HG03196 (cell line): ENCODE measurements around the gene GAK.

Source experiments
- ATAC-seq: cut with Tn5 transposase; IDR thresholded peaks from one replicate; pipeline ENCODE4 v1.9.1; 2021; ENCODE audit not compliant: unreplicated experiment

GAK gene

GRCh38 chr4:874971-875817 lies 56.9 kb downstream of the GAK start:
- no peak for ATAC-seq

- ATAC-seq: no peak
Observed at GRCh38 chr4:874056-874455, 58.1 kb downstream of the GAK start.

- ATAC-seq: no peak
Observed at GRCh38 chr4:872241-872981, 59.7 kb downstream of the GAK start.

- no peak for ATAC-seq
Observed at GRCh38 chr4:871484-871883, 60.6 kb downstream of the GAK start.

GRCh38 chr4:870951-871350 lies 61.2 kb downstream of the GAK start:
- ATAC-seq: no peak

- no peak for ATAC-seq
Observed at GRCh38 chr4:869776-870175, 62.3 kb downstream of the GAK start.

- ATAC-seq: no peak
Observed at GRCh38 chr4:868421-868820, 63.7 kb downstream of the GAK start.

GRCh38 chr4:867526-868250 lies 64.4 kb downstream of the GAK start:
- no peak for ATAC-seq

- no peak for ATAC-seq
Observed at GRCh38 chr4:866761-867390, 65.2 kb downstream of the GAK start.

- no peak for ATAC-seq
Observed at GRCh38 chr4:866068-866760, 65.9 kb downstream of the GAK start.

GRCh38 chr4:865572-865971 lies 66.5 kb downstream of the GAK start:
- ATAC-seq: no peak

GRCh38 chr4:865121-865465 lies 67.0 kb downstream of the GAK start:
- no peak for ATAC-seq

- ATAC-seq: no peak
Observed at GRCh38 chr4:864456-865120, 67.5 kb downstream of the GAK start.

- no peak for ATAC-seq
Observed at GRCh38 chr4:860561-860960, 71.6 kb downstream of the GAK start.

- ATAC-seq: no peak
Observed at GRCh38 chr4:859496-859895, 72.6 kb downstream of the GAK start.

GRCh38 chr4:858831-859451 lies 73.2 kb downstream of the GAK start:
- ATAC-seq: no peak

- ATAC-seq: no peak
Observed at GRCh38 chr4:858041-858481, 74.1 kb downstream of the GAK start.

- no peak for ATAC-seq
Observed at GRCh38 chr4:857461-857860, 74.7 kb downstream of the GAK start.

- ATAC-seq: no peak
Observed at GRCh38 chr4:856225-856901, 75.8 kb downstream of the GAK start.
